Measurements from ENCODE around the gene PHOSPHO1.

The PHOSPHO1 gene

GRCh38 chr17:49218941-49219913, 11.4 kb downstream of the PHOSPHO1 start:
- no peak for DNase-seq (ENCODE audit: low spot score)

GRCh38 chr17:49217651-49218413, 12.8 kb downstream of the PHOSPHO1 start:
- no peak for DNase-seq (ENCODE audit: low spot score)

GRCh38 chr17:49216953-49217650, 13.5 kb downstream of the PHOSPHO1 start:
- no peak for DNase-seq (ENCODE audit: low spot score)

GRCh38 chr17:49216482-49216881, 14.1 kb downstream of the PHOSPHO1 start:
- DNase-seq (ENCODE audit: low spot score) = no peak

GRCh38 chr17:49214676-49215360, 15.8 kb downstream of the PHOSPHO1 start:
- no peak for DNase-seq (ENCODE audit: low spot score)

- no peak for DNase-seq (ENCODE audit: low spot score)
These were observed 16.7 kb downstream of the PHOSPHO1 start for GRCh38 chr17:49213847-49214246.

GRCh38 chr17:49213399-49213798, 17.2 kb downstream of the PHOSPHO1 start:
- no peak for DNase-seq (ENCODE audit: low spot score)

GRCh38 chr17:49210158-49211029, 20.2 kb downstream of the PHOSPHO1 start, which contains the start of the genes ABI3 and GNGT2:
ABI3 (plus strand) TSS chr17:49210707; CDS start chr17:49210725, 18 bp downstream.
GNGT2 (minus strand) TSS chr17:49210574; CDS start chr17:49207422, 3,152 bp downstream.
- DNase-seq (ENCODE audit: low spot score) = no peak

- DNase-seq (ENCODE audit: low spot score) = no peak
These were observed 21.5 kb downstream of the PHOSPHO1 start for GRCh38 chr17:49209061-49209571.

- no peak for DNase-seq (ENCODE audit: low spot score)
These were observed 26.1 kb downstream of the PHOSPHO1 start for GRCh38 chr17:49204516-49204915.

GRCh38 chr17:49203796-49204195, 26.8 kb downstream of the PHOSPHO1 start:
- DNase-seq (ENCODE audit: low spot score) = no peak

- DNase-seq (ENCODE audit: low spot score) = no peak
These were observed 29.1 kb downstream of the PHOSPHO1 start for GRCh38 chr17:49201481-49201927.

- no peak for DNase-seq (ENCODE audit: low spot score)
These were observed 30.0 kb downstream of the PHOSPHO1 start for GRCh38 chr17:49200423-49201083.

GRCh38 chr17:49198211-49198610, 32.4 kb downstream of the PHOSPHO1 start:
- DNase-seq (ENCODE audit: low spot score) = no peak

GRCh38 chr17:49197346-49197998, 33.1 kb downstream of the PHOSPHO1 start:
- DNase-seq (ENCODE audit: low spot score) = no peak

- DNase-seq (ENCODE audit: low spot score) = no peak
These were observed 34.1 kb downstream of the PHOSPHO1 start for GRCh38 chr17:49196520-49196919.

GRCh38 chr17:49195751-49196150, 34.8 kb downstream of the PHOSPHO1 start:
- no peak for DNase-seq (ENCODE audit: low spot score)

- no peak for DNase-seq (ENCODE audit: low spot score)
These were observed 36.3 kb downstream of the PHOSPHO1 start for GRCh38 chr17:49194297-49194607.
